Karpas-422 (cell line): ENCODE results near the gene TNS4. TPM values are rescaled to one million over a fixed set of nuclear protein-coding genes. Genes with fewer than 3 reads are reported as not detected.

Source experiments
- DNase-seq: peaks from one replicate; pipeline ENCODE4 v3.0.0-alpha.2; 2015
- H2AFZ ChIP-seq: fragments of 200-600 bp; sonication (generic); 2 replicates; pipeline ENCODE4 v1.6.1; 2014; ENCODE audit warnings: antibody characterized with exemption, low read length, mixed read lengths
- H3K27ac ChIP-seq: fragments of 200-600 bp; sonication (generic); 2 replicates; pipeline ENCODE4 v1.5.1; 2014; ENCODE audit warnings: mild to moderate bottlenecking, low read length, moderate library complexity
- H3K27me3 ChIP-seq: fragments of 200-600 bp; sonication (generic); 2 replicates; pipeline ENCODE4 v1.6.1; 2014; ENCODE audit warnings: low read length, mixed read lengths
- H3K36me3 ChIP-seq: fragments of 200-600 bp; sonication (generic); 2 replicates; pipeline ENCODE4 v1.6.1; 2014; ENCODE audit warnings: low read length, mixed read lengths; ENCODE audit not compliant: insufficient read depth
- H3K4me1 ChIP-seq: fragments of 200-600 bp; sonication (generic); 2 replicates; pipeline ENCODE4 v1.6.1; 2014; ENCODE audit warnings: mild to moderate bottlenecking, low read length, mixed read lengths
- H3K4me2 ChIP-seq: fragments of 200-600 bp; sonication (generic); 2 replicates; pipeline ENCODE4 v1.6.1; 2014; ENCODE audit warnings: low read length, low read depth, mild to moderate bottlenecking; ENCODE audit not compliant: poor library complexity, severe bottlenecking
- H3K4me3 ChIP-seq: fragments of 200-600 bp; sonication (generic); 2 replicates; pipeline ENCODE4 v1.5.1; 2014; ENCODE audit warnings: mild to moderate bottlenecking, antibody characterized with exemption, low read length, mixed read lengths
- H3K79me2 ChIP-seq: fragments of 200-600 bp; sonication (generic); 2 replicates; pipeline ENCODE4 v1.6.1; 2014; ENCODE audit warnings: mild to moderate bottlenecking, low read length, mixed read lengths
- H3K9ac ChIP-seq: fragments of 200-600 bp; sonication (generic); 2 replicates; pipeline ENCODE4 v1.6.0; 2014; ENCODE audit warnings: low read length
- H3K9me2 ChIP-seq: fragments of 200-600 bp; sonication (generic), shearing (Covaris generic); replicated peaks from 2 replicates; pipeline ENCODE4 v1.6.0; 2014; ENCODE audit warnings: mild to moderate bottlenecking, low read length, moderate library complexity; ENCODE audit not compliant: insufficient read depth
- H3K9me3 ChIP-seq: fragments of 300-700, 200-600 bp; sonication (generic); 2 replicates; pipeline ENCODE4 v1.6.1; 2014; ENCODE audit warnings: low read length, mixed read lengths
- H4K20me1 ChIP-seq: fragments of 200-600 bp; sonication (generic); 2 replicates; pipeline ENCODE4 v1.6.1; 2014; ENCODE audit warnings: mild to moderate bottlenecking, antibody characterized with exemption, low read length, low read depth; ENCODE audit not compliant: insufficient read depth
- total RNA-seq: library from RNA; depleted of rRNA; stranded (reverse); fragments of >200 nt; shearing (Covaris generic); gene quantifications from 2 replicates; pipeline ENCODE4 v1.2.3, GENCODE V29; 2014; ENCODE audit warnings: low replicate concordance

Gene TNS4
- total RNA-seq, 1 experiment from 2014 or later = not detected

DNA sequence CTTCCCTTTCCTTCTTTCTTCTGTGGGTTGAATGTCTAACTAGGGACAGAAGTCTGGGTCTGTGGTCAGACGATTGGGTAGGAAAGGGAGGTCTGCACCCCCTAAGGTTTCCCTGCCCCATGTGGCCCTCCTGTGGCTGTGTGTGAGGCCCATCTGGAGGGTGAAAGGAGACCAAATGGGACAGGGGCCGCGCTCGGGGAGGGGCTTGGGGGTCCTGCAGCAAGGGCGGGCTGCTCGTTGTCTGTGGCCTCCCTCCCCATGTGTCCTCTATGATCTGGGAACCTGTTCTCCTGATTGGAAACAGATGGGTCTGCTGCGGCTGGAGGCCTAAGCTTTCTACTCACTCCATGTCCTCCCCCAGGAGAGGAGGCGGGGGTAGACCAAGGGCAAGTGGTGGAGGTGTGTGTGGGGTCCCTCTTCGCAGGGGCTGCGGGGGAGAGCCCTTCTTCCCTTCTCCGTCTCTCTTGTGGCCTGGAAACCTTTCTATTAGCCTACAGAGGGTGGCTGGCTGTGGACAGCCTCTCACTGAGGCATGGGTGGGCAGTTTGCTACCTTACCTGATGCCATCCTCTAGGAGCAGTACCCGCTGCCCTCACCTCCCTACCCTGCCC, 39.6 kb downstream of the TNS4 start:
- H3K27ac ChIP-seq = no peak overlapping the region
- no peak overlapping the region for H3K4me2 ChIP-seq
- no peaks in the 10 kb centered on the region for H3K36me3 ChIP-seq
- no peak for DNase-seq
- no peaks in the 10 kb centered on the region for H3K9me3 ChIP-seq
- no peak overlapping the region for H2AFZ ChIP-seq
- H3K9me2 ChIP-seq = no peaks in the 10 kb centered on the region
- H3K27me3 ChIP-seq = no peaks in the 10 kb centered on the region
- 0 out of 2 replicates have a peak, but pooled peaks cover 3% of the 10 kb centered on the region for H4K20me1 ChIP-seq
- peaks cover 4% of the 10 kb centered on the region for H3K4me1 ChIP-seq
- no peak overlapping the region for H3K4me3 ChIP-seq
- no peak overlapping the region for H3K9ac ChIP-seq
- H3K79me2 ChIP-seq = no peaks in the 10 kb centered on the region

DNA sequence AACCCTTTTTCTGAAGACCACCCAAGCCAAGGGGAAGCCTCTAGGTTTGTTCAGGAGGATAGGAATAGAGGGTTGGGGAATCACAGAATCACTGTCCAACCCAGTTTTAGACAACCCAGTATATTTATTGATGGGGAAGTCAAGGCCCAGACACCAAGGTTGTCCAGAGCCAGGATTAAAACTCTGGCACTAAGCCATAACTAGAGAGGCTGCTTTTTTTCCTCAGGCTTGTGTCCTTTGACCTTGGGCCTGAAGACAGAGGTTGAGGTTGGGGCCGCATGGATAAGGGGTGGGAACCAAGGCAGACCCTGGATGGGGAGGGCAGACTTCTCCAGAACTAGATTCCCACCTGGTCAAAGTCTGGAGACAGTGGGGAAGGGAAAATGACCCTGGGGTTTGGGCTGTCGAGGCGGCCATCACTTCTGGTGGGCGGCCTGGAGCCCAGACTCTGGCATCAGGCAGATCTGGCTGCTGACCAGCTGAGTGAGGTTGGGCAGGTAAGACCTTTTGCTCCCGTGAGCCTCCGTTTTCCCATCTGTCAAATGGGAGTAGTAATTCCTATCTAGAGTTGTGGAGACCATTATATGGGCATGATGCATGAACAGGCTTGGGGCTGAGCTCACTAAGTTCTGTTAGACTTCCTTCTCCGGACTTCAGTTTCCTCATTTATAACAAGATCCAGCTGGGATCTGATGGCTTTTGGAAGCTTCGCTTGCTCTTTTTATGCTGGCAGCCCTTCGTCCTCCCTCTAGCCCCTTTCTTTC, 40.3 kb downstream of the TNS4 start:
- no peak for DNase-seq
- 0 out of 2 replicates have a peak, but pooled peaks cover 3% of the 10 kb centered on the region for H4K20me1 ChIP-seq
- peaks cover 4% of the 10 kb centered on the region for H3K4me1 ChIP-seq
- no peak overlapping the region for H3K4me3 ChIP-seq
- no peaks in the 10 kb centered on the region for H3K9me2 ChIP-seq
- H3K79me2 ChIP-seq = no peaks in the 10 kb centered on the region
- no peaks in the 10 kb centered on the region for H3K36me3 ChIP-seq
- H3K9ac ChIP-seq = no peak overlapping the region
- H3K27me3 ChIP-seq = no peaks in the 10 kb centered on the region
- no peak overlapping the region for H3K27ac ChIP-seq
- no peaks in the 10 kb centered on the region for H3K9me3 ChIP-seq
- no peak overlapping the region for H3K4me2 ChIP-seq
- H2AFZ ChIP-seq = no peak overlapping the region

DNA sequence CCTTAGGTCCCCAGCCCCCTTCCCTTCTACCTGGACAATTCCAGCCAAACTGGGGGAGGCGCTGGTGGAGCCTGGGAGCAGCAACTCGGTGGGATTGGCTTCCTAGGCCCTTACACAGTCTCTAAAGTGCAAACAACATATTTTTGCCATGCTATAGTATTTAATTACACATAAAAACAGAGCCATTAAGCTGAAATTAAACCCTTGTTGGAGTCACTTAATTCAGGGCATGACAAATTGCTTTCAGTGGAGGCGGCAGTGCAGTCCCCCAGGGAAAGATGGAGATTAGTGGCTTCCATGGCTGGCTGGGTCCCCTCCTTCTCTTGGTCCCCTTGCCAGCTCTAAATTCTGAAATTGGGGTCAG, 40.8 kb downstream of the TNS4 start:
- Histone ChIP-seq H3K4me1 (peaks cover 4% of the 10 kb centered on the region), H3K27me3 (no peaks in the 10 kb centered on the region)

DNA sequence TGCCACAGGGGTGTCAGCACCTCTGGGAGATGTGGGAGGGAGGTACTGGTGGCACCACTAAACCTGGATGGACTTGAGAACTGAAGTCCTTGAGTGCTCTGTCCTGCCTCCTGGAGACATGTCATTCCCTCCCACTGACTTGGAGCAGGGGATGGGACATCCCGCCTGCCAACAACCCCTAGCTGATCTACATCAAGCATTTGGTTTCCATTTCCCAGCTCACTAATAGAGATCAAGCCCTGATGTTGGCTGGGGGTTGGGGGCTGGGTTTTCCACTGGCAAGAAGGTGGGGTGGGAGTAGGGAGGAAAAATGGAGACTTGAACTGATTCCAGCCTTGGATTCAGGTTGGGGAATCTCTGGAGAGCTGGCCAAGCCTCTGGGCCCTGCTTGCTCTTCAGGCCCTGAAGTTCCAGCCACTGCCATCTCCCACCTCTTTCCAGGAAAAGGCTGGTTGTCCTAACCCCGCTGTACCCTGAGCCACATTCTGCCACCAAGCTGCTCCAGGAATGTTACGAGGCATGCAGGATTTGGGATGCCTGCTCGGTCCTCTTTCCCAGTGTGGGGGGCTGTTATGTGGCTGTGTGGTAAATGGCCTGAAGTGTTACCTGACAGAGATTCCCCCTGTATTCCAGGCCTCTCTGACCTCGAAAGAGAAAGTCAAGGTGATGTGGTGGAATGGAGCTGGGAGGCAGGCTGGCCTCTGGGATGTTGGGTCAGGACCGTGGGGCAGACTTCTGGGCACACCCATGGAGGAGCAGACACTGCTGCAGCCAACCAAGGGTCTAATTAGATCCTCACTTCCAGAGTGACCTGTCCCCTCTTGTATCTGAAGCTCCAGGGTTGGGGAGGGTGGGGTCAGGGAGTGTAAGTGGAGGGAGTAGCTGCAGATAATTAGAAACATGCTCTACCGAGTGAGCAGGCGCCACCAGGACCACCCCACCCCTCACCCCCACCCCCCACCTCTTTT, 41.5 kb downstream of the TNS4 start:
- H3K27me3 ChIP-seq = no peaks in the 10 kb centered on the region
- H4K20me1 ChIP-seq = 0 out of 2 replicates have a peak, but pooled peaks cover 3% of the 10 kb centered on the region
- no peaks in the 10 kb centered on the region for H3K79me2 ChIP-seq
- no peak overlapping the region for H3K9ac ChIP-seq
- peaks cover 4% of the 10 kb centered on the region for H3K4me1 ChIP-seq
- no peak overlapping the region for H3K27ac ChIP-seq
- no peaks in the 10 kb centered on the region for H3K36me3 ChIP-seq
- H3K4me2 ChIP-seq = no peak overlapping the region
- H3K4me3 ChIP-seq = no peak overlapping the region
- no peak for DNase-seq
- H2AFZ ChIP-seq = no peak overlapping the region
- H3K9me3 ChIP-seq = no peaks in the 10 kb centered on the region
- no peaks in the 10 kb centered on the region for H3K9me2 ChIP-seq

More for the DNA sequence above, 40.8 kb downstream of the TNS4 start:
- no peaks in the 10 kb centered on the region for H3K9me2 ChIP-seq
- no peaks in the 10 kb centered on the region for H3K36me3 ChIP-seq
- no peak overlapping the region for H3K4me2 ChIP-seq
- no peaks in the 10 kb centered on the region for H3K9me3 ChIP-seq
- 0 out of 2 replicates have a peak, but pooled peaks cover 3% of the 10 kb centered on the region for H4K20me1 ChIP-seq
- no peak for DNase-seq
- no peaks in the 10 kb centered on the region for H3K79me2 ChIP-seq
- H3K27ac ChIP-seq = no peak overlapping the region
- no peak overlapping the region for H3K4me3 ChIP-seq
- no peak overlapping the region for H2AFZ ChIP-seq
- no peak overlapping the region for H3K9ac ChIP-seq

DNA sequence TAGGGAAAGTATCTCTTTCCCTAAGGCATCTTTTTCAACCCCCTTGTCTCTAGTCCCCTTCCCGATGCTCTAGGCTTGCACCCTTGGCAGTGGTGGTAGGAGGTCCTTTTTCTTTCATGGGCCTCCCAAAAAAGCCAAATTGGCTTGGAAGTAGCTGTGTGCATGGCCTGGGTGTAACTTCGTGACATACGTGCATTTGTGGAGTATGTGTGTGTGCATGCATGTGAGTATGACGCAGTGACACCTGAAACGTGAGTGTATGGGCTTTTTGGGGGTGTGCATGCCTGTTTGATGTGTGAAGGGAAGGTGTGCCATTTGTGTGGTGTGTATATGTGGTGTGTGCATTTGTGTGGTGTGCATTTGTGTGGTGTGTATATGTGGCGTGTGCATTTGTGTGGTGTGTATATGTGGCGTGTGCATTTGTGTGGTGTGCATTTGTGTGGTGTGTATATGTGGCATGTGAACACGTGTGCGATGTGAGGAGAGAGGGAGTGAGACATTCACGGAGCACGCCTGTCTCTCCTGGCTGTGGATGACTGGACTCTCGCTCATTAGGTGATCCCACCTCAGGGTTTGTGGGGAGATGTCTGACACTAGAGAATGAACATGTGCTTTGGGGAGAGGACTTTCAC, 42.5 kb downstream of the TNS4 start:
- Histone ChIP-seq H4K20me1 (0 out of 2 replicates have a peak, but pooled peaks cover 3% of the 10 kb centered on the region), H3K4me1 (peaks cover 4% of the 10 kb centered on the region), H3K4me2 (no peak overlapping the region), H3K79me2 (no peaks in the 10 kb centered on the region), H3K9me3 (no peaks in the 10 kb centered on the region), H2AFZ (no peak overlapping the region), H3K27ac (no peak overlapping the region), H3K36me3 (no peaks in the 10 kb centered on the region), H3K27me3 (no peaks in the 10 kb centered on the region), H3K9me2 (no peaks in the 10 kb centered on the region), H3K9ac (no peak overlapping the region), H3K4me3 (no peak overlapping the region)
- DNase-seq = no peak

DNA sequence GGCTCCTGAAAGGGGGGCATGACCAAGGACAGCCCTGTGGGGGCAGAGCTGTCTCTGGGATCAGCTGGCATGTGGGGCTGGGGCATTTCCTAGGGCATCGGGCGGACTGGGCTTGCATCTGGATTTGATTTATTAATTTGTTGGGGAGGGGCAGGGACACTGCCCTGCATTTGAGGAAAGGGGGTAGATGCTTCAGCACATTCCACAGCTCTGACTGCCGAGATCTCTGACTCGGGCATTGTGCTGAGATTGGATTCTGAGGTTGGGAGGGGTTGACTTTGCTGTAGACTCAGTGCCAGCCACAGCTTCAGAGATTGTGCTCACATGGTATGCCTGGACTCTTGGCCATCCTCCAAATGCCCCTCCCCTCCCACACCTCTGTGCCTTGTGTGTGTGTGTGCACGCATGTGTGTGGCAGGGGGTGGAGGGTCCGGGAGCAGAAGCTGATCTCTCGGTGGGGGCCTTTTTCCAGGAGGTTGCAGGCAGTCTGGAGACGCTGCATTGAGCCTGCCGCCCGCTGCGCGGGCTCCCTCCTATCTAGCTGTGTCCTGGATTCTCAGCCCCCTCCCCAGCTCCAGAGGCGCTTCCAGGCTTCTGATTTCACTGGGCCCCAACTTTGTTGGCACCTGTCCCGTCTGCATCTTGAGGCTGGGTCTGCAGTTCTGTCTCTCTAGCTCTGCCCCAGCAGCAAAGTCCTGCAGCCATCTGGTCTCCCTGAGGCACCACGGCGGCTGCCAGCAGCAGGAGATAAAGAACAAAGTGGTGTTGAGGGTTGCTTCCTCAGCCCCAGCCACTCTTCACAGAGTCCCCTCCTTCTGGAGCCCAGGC, 43.2 kb downstream of the TNS4 start:
- 0 out of 2 replicates have a peak, but pooled peaks cover 3% of the 10 kb centered on the region for H4K20me1 ChIP-seq
- H3K4me1 ChIP-seq = peaks cover 4% of the 10 kb centered on the region
- no peaks in the 10 kb centered on the region for H3K36me3 ChIP-seq
- H3K9me2 ChIP-seq = no peaks in the 10 kb centered on the region
- H3K9me3 ChIP-seq = no peaks in the 10 kb centered on the region
- no peak overlapping the region for H3K27ac ChIP-seq
- no peak overlapping the region for H3K4me3 ChIP-seq
- no peak overlapping the region for H3K9ac ChIP-seq
- no peak overlapping the region for H2AFZ ChIP-seq
- no peak for DNase-seq
- H3K4me2 ChIP-seq = no peak overlapping the region
- no peaks in the 10 kb centered on the region for H3K27me3 ChIP-seq
- H3K79me2 ChIP-seq = no peaks in the 10 kb centered on the region

DNA sequence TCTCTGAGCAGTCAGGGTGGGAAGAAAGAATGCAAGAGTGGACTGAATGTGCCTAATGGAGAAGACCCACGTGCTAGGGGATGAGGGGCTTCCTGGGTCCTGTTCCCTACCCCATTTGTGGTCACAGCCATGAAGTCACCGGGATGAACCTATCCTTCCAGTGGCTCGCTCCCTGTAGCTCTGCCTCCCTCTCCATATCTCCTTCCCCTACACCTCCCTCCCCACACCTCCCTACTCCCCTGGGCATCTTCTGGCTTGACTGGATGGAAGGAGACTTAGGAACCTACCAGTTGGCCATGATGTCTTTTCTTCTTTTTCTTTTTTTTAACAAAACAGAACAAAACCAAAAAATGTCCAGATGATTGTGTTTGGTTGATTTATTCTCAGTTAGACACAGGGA, 44.1 kb downstream of the TNS4 start:
- Histone ChIP-seq H3K4me3 (no peak overlapping the region), H4K20me1 (0 out of 2 replicates have a peak, but pooled peaks cover 3% of the 10 kb centered on the region), H3K27me3 (no peaks in the 10 kb centered on the region), H3K79me2 (no peaks in the 10 kb centered on the region), H3K4me1 (peaks cover 4% of the 10 kb centered on the region), H3K9me2 (no peaks in the 10 kb centered on the region), H3K9me3 (no peaks in the 10 kb centered on the region), H3K27ac (no peak overlapping the region), H3K4me2 (no peak overlapping the region), H3K9ac (no peak overlapping the region), H3K36me3 (no peaks in the 10 kb centered on the region), H2AFZ (no peak overlapping the region)
- no peak for DNase-seq
